ENCODE measurements around the gene BABAM2.

BABAM2 gene

GRCh38 chr2:28164280-28164801 lies 273.8 kb downstream of the BABAM2 start:
- no peak for DNase-seq (ENCODE audit: low read depth)

- no peak for DNase-seq (ENCODE audit: low read depth)
These were observed 274.6 kb downstream of the BABAM2 start for GRCh38 chr2:28165087-28165635.

- no peak for DNase-seq (ENCODE audit: low read depth)
These were observed 276.4 kb downstream of the BABAM2 start for GRCh38 chr2:28166956-28167355.

DNA sequence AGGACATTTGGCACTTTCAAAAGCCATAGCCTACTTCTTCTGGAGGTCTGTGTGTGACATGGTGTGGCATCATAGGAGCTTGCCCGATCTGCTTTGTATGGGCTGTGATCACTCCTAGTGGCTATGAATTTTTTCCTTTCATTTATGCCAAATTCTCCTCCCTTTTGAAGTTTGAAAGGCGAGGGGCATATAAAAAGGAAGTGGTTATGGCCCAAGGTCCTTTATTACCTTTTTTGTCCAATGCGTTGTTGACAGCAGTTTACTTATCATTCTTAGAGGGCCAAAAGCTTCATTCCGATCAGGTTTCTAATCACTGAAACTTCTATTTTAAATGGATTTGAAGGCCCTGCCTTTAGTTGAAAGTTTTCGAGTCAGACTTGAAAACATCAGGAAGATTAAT lies 277.8 kb downstream of the BABAM2 start:
- DNase-seq (ENCODE audit: low read depth), result no peak

DNA sequence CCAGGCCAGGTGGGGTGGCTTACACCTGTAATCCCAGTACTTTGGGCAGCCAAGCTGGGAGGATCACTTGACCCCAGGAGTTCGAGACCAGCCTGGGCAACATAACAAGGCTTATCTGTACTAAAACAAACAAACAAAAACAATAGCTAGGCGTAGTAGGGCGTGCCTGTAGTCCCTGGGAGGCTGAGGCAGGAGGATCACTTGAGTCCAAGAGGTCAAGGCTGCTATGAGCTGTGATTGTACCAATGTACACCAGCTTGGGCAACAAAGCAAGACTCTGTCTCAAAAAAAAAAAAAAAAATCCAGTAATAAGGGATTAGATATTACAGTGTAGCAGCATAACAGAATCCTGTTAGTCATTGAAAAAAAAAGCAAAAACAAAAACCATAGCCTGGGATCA lies 279.0 kb downstream of the BABAM2 start:
- no peak for DNase-seq (ENCODE audit: low read depth)

GRCh38 chr2:28172114-28172898 lies 281.8 kb downstream of the BABAM2 start:
- no peak for DNase-seq (ENCODE audit: low read depth)

DNA sequence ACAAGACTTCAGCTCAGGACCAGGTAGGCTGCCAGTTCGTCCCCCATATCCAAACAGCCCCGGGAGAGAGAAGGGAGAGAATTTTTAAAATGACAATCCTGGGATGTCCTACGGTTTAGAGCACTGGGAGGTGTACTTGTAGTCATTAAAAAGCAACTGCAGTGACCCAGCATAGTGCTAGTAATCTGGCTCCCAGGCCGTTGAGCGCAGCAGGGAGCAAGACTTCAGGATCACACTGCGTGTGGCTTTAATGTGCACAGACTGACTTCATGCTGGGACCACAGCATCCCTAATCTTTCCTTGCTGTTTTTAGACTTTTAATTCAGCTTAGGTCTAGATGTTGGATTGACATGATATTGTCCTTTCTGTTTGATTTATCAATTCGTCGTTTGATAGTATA lies 282.8 kb downstream of the BABAM2 start:
- no peak for DNase-seq (ENCODE audit: low read depth)

DNA sequence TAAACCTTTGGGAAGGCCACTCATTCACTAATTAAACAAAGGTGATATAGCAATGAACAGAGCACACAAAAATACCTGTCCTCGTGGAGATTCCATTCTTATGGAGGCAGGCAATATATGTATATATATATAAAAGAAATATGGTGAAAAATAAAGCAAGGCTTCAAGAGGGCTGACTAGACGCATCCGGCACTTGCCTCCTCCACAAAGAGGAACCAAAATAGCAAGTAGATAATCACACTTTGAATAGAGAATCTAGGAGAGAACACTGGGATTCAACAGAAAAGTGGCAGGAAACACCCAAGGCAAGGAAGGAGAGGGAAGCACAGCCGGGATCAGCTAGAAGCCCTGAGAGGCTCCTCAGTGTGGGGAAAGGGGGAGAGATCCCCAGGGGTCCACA lies 283.7 kb downstream of the BABAM2 start:
- DNase-seq (ENCODE audit: low read depth), result no peak

GRCh38 chr2:28175028-28175427 lies 284.5 kb downstream of the BABAM2 start:
- DNase-seq (ENCODE audit: low read depth), result no peak

DNA sequence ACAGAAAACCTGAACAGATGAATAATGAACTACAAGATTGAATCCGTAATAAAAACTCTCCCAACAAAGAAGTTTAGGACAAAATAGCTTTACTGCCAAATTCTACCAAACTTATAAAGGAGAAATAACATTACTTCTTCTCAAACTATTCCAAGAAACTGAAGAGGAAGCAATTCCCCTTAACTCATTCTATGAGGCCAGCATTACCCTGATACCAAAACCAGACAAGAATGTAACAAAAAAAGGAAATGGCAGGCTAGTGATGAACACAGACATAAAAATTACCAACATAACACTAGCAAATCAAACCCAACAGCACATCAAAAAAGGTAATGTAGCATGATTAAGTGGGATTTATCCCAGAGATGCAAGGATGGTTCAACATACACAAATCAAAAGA lies 288.4 kb downstream of the BABAM2 start:
- DNase-seq (ENCODE audit: low read depth), result no peak

GRCh38 chr2:28181801-28182200 lies 291.3 kb downstream of the BABAM2 start:
- DNase-seq (ENCODE audit: low read depth), result no peak

- DNase-seq (ENCODE audit: low read depth), result no peak
These were observed 291.8 kb downstream of the BABAM2 start for GRCh38 chr2:28182348-28182747.

GRCh38 chr2:28185153-28185552 lies 294.6 kb downstream of the BABAM2 start:
- DNase-seq (ENCODE audit: low read depth), result no peak

- DNase-seq (ENCODE audit: low read depth), result no peak
These were observed 295.4 kb downstream of the BABAM2 start for GRCh38 chr2:28185891-28186290.

DNA sequence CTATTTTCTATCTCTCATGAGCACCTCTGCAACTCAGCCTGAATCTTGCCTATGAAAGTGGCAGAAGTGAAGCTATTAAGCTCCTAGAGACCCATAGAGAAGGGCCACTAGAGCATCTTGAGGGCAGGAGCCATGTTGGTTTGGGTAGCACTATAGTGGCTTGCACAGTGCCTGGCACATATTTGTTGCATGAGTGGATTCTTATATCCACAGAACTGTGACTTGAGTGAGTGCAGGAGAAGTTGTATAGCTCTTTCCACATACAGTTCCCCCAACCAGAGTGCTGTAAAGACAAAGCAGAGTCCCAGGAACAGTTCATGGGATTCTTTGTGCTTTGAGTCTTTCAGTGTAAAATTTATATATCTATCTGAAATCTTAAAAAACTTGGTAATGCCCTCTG lies 296.7 kb downstream of the BABAM2 start:
- no peak for DNase-seq (ENCODE audit: low read depth)

- no peak for DNase-seq (ENCODE audit: low read depth)
These were observed 297.9 kb downstream of the BABAM2 start for GRCh38 chr2:28188436-28188835.

GRCh38 chr2:28193630-28194403 lies 303.3 kb downstream of the BABAM2 start:
- no peak for DNase-seq (ENCODE audit: low read depth)

DNA sequence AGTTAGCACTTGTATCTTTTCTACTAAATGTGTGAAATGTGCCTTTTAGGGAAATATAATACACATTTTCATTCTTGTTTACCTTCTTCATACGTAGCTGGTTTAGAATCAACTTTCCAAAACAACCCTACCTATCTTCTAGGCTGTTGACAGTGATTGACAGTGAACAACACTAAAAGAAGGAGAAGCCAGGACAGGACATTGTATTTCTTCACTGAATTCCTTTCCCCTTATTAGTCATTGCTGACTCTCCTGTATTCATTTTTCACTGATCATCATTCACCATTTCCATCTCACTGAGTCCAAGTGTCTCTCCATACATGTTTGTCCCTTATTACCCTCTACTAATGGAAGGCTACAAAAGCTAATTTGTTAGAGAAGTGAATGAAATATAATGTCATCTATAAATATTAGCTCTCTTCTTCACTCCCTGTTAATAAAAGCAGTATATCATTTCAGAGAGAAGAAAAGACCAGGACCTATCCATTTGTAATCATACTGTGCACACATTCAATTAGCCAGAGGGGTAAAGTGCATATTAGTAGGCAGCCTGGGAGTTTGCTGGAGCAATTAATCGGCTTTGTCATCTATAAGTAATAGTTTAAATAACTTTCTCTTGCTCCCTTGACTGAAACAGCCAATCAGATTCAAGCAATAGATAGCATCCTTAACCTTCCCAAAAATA lies 309.6 kb downstream of the BABAM2 start:
- no peak for DNase-seq (ENCODE audit: low read depth)

DNA sequence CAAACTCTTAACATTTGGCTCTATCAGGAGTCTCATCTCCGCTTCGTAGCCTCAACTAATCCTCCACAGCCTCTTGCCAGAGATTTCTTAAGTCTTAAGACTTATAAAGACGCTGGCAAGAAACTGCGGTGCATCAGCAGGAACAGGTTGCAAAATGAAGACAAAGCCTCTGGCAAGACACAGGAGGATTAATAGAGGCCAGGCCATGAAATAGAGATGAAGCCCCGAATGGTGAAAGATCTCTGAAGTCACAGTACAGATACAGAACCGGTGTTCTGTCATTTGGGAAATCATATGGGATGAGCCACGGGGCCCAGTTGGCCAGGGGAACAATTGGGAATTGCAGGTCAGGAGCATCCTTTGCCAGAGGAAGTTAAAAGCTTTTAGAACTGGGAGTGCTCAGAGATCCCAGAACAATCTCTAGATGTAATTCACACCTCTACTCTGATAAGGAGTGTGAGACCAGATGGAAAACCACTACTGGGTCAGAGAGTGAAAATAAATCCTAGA lies 311.2 kb downstream of the BABAM2 start:
- DNase-seq (ENCODE audit: low read depth), result no peak

- DNase-seq (ENCODE audit: low read depth), result no peak
These were observed 312.2 kb downstream of the BABAM2 start for GRCh38 chr2:28202719-28203118.

DNA sequence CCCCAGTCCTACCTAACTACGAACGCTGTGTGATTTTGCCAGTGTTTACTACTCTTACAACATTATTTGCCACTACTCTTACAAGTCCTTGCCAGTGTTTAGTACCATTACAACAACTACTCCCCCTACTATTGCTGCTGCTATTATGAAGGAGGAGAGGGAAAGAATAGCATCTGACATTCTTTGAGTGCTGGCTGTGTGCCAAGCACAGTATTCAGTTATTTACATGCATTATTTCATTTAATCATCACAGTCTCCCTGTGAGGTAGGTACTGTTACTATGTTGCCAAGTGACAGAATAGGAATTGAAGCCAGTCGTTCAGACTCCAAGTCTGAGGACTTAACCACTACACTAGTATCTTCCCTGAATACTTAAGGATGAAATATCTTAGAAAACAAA lies 316.2 kb downstream of the BABAM2 start:
- DNase-seq (ENCODE audit: low read depth), result no peak

DNA sequence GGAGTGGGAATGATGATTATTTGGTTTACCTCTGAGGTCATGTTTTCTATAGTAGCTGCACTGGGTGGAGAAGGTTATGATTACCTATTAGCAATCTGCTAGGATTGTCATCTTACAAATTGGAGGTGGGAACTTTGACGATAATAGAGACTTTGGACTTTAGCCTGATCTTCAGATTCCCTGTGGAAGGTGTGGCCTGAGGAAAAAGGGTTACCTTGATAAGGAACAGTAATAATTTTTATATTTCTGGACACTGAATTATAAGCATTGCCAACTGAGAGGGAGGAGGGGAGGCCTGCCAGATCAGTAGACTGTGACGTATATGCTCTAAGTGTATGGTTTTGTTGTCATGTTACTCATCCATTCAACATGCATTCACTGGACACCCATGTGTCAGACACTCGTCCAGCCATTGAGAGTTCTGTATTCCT lies 318.7 kb downstream of the BABAM2 start:
- DNase-seq (ENCODE audit: low read depth), result no peak

All from stimulated activated CD8-positive, alpha-beta memory T cell treated with anti-CD3 and anti-CD28 coated beads, Interleukin-12 subunit alpha, Interleukin-12 subunit beta, amount 100 ng/mL, for 4 hours (primary cell).